Measurements from ENCODE around the gene TCF7L2. TPM values are rescaled to one million over a fixed set of nuclear protein-coding genes. Genes with fewer than 3 reads are reported as not detected.

TCF7L2 gene
- total and polyA plus RNA-seq, 2 donors, result 1.4 to 11.1 TPM

DNA sequence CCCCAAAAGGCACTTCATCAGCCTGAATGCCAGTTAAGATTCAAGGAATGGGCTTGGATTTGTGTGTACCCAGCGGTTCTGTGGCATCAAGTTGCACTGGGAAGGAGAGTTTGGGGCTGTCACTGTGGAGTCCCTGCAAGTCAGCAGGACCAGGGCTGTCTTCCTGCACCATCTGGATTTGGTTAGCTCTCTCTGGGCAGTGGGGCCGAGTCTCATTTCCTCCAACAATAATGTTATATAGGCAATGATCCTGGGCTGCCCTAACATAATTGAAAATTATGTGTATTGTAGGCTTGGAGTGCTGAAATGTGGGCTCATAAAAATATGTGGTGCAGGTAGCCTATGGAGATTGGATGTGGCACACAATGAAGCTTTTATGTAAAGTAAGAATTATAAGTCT lies 87.2 kb downstream of the TCF7L2 start:
- H3K9me3 ChIP-seq (ENCODE audit: control insufficient read depth in 2 of 2, insufficient read depth in 1 of 2, low read length in 1 of 2), result no peaks in the 10 kb centered on the region
- no peaks in the 10 kb centered on the region for H3K4me1 ChIP-seq (ENCODE audit: control insufficient read depth in 2 of 2, insufficient read depth in 2 of 2, low read length in 2 of 2)
- no peak overlapping the region for H3K27ac ChIP-seq (ENCODE audit: low read depth in 1 of 2, low read length in 1 of 2)
- no peaks in the 10 kb centered on the region for H3K27me3 ChIP-seq (ENCODE audit: control insufficient read depth in 2 of 2, insufficient read depth in 1 of 2, low read length in 1 of 2)
- H3K4me3 ChIP-seq (ENCODE audit: low read length in 2 of 2), result no peak overlapping the region
- 98% methylated on average over 2 of the region's 2 CpGs for WGBS
- DNase-seq (ENCODE audit: low read depth in 6 of 9, low spot score in 9 of 9), result no peak
- no peaks in the 10 kb centered on the region for H3K36me3 ChIP-seq (ENCODE audit: control insufficient read depth in 2 of 2, insufficient read depth in 2 of 2, low read length in 1 of 2)

DNA sequence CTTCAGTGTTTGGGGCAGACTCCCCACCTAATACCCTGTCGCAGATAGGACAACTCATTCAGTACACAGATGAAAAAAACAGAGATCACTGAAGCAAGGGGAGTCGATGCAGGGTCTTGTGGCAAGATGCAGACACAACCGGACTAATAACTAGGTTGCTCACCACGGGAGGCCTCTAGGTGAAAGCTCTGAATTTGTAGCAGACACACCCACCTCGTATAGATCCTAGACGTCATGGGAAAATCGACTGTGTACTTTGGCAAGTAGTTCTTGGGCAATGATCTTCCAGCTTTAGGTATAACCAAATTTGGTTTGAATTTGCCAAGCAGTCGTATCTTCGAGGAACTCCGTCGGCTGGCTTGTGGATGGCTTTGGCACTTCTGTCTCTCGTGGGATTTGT lies 88.1 kb downstream of the TCF7L2 start:
- Histone ChIP-seq H3K27ac (ENCODE audit: low read depth in 1 of 2, low read length in 1 of 2) (no peak overlapping the region), H3K36me3 (ENCODE audit: control insufficient read depth in 2 of 2, insufficient read depth in 2 of 2, low read length in 1 of 2) (no peaks in the 10 kb centered on the region), H3K27me3 (ENCODE audit: control insufficient read depth in 2 of 2, insufficient read depth in 1 of 2, low read length in 1 of 2) (no peaks in the 10 kb centered on the region), H3K4me3 (ENCODE audit: low read length in 2 of 2) (no peak overlapping the region), H3K4me1 (ENCODE audit: control insufficient read depth in 2 of 2, insufficient read depth in 2 of 2, low read length in 2 of 2) (no peaks in the 10 kb centered on the region), H3K9me3 (ENCODE audit: control insufficient read depth in 2 of 2, insufficient read depth in 1 of 2, low read length in 1 of 2) (no peaks in the 10 kb centered on the region)
- no peak for DNase-seq (ENCODE audit: low read depth in 6 of 9, low spot score in 9 of 9)
- WGBS, result 97% methylated on average over 12 of the region's 12 CpGs

DNA sequence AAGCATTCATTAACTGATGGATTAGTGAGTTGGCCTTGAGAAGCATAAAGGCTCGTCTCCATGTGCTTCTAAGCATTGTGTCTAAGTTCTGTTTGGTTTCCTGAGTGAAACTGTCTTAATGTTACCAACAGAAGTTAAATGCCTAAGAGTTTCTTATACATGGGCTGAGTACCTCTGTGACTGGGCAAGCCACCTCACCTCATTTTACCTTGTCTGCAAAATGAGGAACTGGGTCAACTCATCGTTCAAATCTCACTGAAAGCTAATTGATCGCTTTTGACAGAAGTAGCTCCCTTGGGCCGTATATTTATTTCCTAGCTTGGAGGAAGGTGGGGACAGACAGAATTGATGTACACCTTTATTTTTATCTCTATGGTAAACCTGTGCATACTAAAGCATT lies 88.9 kb downstream of the TCF7L2 start:
- H3K9me3 ChIP-seq (ENCODE audit: control insufficient read depth in 2 of 2, insufficient read depth in 1 of 2, low read length in 1 of 2), result no peaks in the 10 kb centered on the region
- H3K36me3 ChIP-seq (ENCODE audit: control insufficient read depth in 2 of 2, insufficient read depth in 2 of 2, low read length in 1 of 2), result no peaks in the 10 kb centered on the region
- no peak for DNase-seq (ENCODE audit: low read depth in 6 of 9, low spot score in 9 of 9)
- H3K27ac ChIP-seq (ENCODE audit: low read depth in 1 of 2, low read length in 1 of 2), result no peak overlapping the region
- no peaks in the 10 kb centered on the region for H3K4me1 ChIP-seq (ENCODE audit: control insufficient read depth in 2 of 2, insufficient read depth in 2 of 2, low read length in 2 of 2)
- no peaks in the 10 kb centered on the region for H3K27me3 ChIP-seq (ENCODE audit: control insufficient read depth in 2 of 2, insufficient read depth in 1 of 2, low read length in 1 of 2)
- H3K4me3 ChIP-seq (ENCODE audit: low read length in 2 of 2), result no peak overlapping the region
- 87% methylated on average over 4 of the region's 4 CpGs for WGBS

DNA sequence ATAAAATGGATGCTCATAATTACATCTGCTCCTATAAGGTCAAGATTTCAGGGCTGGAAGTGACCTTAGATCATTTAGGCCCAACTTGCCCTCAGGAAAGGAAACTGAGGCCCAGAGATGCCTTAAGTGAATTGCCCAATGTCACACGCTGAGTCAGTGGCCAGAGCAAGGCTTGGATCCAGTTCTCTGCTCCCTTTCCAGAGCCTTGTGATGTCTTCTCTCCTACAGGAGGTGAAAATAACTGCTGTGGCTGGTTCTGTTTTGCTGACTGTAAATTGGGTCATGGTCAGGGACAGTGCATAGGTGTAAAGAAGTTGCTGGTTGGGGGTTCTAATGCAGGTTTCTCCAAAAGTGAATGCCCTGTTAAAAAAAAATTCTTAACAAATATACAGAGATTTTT lies 91.3 kb downstream of the TCF7L2 start:
- no peaks in the 10 kb centered on the region for H3K36me3 ChIP-seq (ENCODE audit: control insufficient read depth in 2 of 2, insufficient read depth in 2 of 2, low read length in 1 of 2)
- H3K27ac ChIP-seq (ENCODE audit: low read depth in 1 of 2, low read length in 1 of 2), result no peak overlapping the region
- DNase-seq (ENCODE audit: low read depth in 6 of 9, low spot score in 9 of 9), result no peak
- no peak overlapping the region for H3K4me3 ChIP-seq (ENCODE audit: low read length in 2 of 2)
- H3K4me1 ChIP-seq (ENCODE audit: control insufficient read depth in 2 of 2, insufficient read depth in 2 of 2, low read length in 2 of 2), result no peaks in the 10 kb centered on the region
- 100% methylated on average over 1 of the region's 1 CpG for WGBS
- no peaks in the 10 kb centered on the region for H3K27me3 ChIP-seq (ENCODE audit: control insufficient read depth in 2 of 2, insufficient read depth in 1 of 2, low read length in 1 of 2)
- H3K9me3 ChIP-seq (ENCODE audit: control insufficient read depth in 2 of 2, insufficient read depth in 1 of 2, low read length in 1 of 2), result no peaks in the 10 kb centered on the region

DNA sequence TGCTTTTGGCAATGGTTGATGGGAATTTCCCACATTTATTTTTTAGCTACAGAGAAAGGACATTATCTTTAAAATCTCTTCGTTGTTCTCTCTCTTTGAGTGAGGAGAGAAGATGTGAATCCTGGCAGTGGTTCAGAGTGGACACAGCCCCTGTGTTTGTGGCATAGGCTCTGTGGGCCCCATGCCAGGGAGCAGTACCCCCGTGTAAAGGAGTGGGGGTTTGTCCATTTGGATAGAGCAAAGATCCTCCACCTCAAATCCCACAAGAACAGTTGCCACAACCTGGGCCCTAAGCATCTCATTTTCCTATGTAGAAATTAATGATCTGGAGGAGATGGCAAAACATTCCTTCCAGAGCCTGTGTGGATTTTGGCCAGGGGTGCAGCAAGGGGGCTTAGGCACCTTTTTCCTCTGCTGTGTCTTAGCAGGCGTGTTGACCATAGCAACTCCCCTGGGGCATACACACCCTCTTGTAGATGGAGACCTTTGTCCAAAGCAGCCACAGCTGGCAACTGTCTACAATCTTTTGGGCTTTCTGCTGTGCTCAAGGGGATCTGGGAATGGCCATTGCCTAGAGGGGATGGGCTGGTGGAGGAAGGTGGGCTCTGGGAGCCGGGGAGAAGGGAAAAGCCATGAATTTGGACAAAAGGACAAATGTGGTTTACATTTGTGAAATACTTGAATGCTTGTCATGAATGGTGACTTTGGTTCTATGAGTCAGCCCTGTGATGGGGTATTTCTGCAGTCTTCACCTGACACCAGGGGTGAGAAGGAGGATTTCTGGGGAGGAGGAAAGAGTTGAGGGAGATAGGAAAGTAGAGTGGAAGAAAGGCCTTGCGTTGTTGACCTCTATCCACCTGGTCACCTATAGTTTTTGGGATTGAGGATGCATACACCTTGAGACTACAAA lies 92.0 kb downstream of the TCF7L2 start:
- H3K36me3 ChIP-seq (ENCODE audit: control insufficient read depth in 2 of 2, insufficient read depth in 2 of 2, low read length in 1 of 2), result no peaks in the 10 kb centered on the region

DNA sequence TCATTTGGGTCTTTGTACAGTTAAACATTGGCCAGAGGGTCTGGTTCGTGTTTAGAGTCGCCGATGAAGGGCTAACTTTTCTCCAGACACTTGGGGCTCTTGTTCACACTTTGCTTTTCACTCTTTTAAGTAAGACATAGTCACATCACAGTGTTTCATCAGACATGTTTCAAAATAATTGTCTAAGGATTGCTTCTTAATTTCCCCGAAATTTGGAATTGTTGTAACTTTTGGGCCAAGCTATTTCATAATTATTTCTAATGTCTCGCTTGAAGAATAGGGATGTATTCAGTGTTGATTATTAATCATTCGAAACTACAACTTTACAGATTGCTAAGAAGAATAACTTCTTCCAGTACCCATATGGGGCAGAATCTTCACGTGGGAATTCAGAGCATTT lies 92.8 kb downstream of the TCF7L2 start:
- Histone ChIP-seq H3K9me3 (ENCODE audit: control insufficient read depth in 2 of 2, insufficient read depth in 1 of 2, low read length in 1 of 2) (no peaks in the 10 kb centered on the region), H3K27ac (ENCODE audit: low read depth in 1 of 2, low read length in 1 of 2) (no peak overlapping the region), H3K27me3 (ENCODE audit: control insufficient read depth in 2 of 2, insufficient read depth in 1 of 2, low read length in 1 of 2) (no peaks in the 10 kb centered on the region), H3K36me3 (ENCODE audit: control insufficient read depth in 2 of 2, insufficient read depth in 2 of 2, low read length in 1 of 2) (no peaks in the 10 kb centered on the region), H3K4me1 (ENCODE audit: control insufficient read depth in 2 of 2, insufficient read depth in 2 of 2, low read length in 2 of 2) (no peaks in the 10 kb centered on the region), H3K4me3 (ENCODE audit: low read length in 2 of 2) (no peak overlapping the region)
- 90% methylated on average over 7 of the region's 7 CpGs for WGBS
- DNase-seq (ENCODE audit: low read depth in 6 of 9, low spot score in 9 of 9), result no peak

More for the DNA sequence above, 92.0 kb downstream of the TCF7L2 start:
- no peak overlapping the region for H3K4me3 ChIP-seq (ENCODE audit: low read length in 2 of 2)
- no peaks in the 10 kb centered on the region for H3K9me3 ChIP-seq (ENCODE audit: control insufficient read depth in 2 of 2, insufficient read depth in 1 of 2, low read length in 1 of 2)
- DNase-seq (ENCODE audit: low read depth in 6 of 9, low spot score in 9 of 9), result no peak
- no peaks in the 10 kb centered on the region for H3K27me3 ChIP-seq (ENCODE audit: control insufficient read depth in 2 of 2, insufficient read depth in 1 of 2, low read length in 1 of 2)
- H3K27ac ChIP-seq (ENCODE audit: low read depth in 1 of 2, low read length in 1 of 2), result no peak overlapping the region
- no peaks in the 10 kb centered on the region for H3K4me1 ChIP-seq (ENCODE audit: control insufficient read depth in 2 of 2, insufficient read depth in 2 of 2, low read length in 2 of 2)
- 94% methylated on average over 5 of the region's 5 CpGs for WGBS

DNA sequence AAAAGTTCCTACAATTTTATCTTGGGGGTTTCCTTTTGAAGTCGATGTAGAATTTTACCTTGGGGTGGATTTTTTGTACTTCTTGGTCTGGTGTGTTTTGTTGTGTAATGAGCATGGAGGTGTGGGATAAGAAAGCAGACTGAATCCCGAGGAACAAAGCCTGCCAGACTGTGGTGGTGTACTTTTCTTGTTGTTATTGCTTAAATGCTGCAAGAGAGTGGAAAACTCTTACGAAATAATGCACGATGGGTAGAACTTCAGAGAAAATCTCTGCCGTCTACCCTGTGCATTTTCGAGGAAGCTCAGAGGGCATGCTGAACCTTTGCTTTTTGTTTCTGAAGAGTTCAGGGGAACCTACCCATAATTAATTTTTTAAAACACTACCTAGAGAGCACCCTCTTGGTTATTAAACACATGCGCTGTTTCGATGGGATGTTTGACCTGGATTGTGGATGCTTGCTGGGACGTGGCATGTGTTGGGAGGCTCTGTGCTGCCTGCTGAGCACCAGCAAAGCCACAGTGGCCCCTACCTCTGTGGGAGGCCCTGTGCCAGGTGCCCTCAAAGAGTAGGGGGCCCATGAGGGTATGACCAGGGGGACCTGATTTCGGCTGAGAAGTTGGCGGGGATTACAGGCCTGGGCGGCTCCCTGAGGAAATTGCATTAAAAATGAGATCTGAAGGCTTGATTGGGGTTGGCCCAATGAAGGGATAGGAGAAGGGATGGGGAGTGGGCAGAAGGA lies 94.1 kb downstream of the TCF7L2 start:
- Histone ChIP-seq H3K27me3 (ENCODE audit: control insufficient read depth in 2 of 2, insufficient read depth in 1 of 2, low read length in 1 of 2) (no peaks in the 10 kb centered on the region), H3K4me1 (ENCODE audit: control insufficient read depth in 2 of 2, insufficient read depth in 2 of 2, low read length in 2 of 2) (peaks cover 0 to 3% of the 10 kb centered on the region in 2 donors), H3K36me3 (ENCODE audit: control insufficient read depth in 2 of 2, insufficient read depth in 2 of 2, low read length in 1 of 2) (no peaks in the 10 kb centered on the region), H3K9me3 (ENCODE audit: control insufficient read depth in 2 of 2, insufficient read depth in 1 of 2, low read length in 1 of 2) (no peaks in the 10 kb centered on the region), H3K4me3 (ENCODE audit: low read length in 2 of 2) (no peak overlapping the region), H3K27ac (ENCODE audit: low read depth in 1 of 2, low read length in 1 of 2) (no peak overlapping the region)
- WGBS, result 97% methylated on average over 12 of the region's 12 CpGs
- no peak for DNase-seq (ENCODE audit: low read depth in 6 of 9, low spot score in 9 of 9)

DNA sequence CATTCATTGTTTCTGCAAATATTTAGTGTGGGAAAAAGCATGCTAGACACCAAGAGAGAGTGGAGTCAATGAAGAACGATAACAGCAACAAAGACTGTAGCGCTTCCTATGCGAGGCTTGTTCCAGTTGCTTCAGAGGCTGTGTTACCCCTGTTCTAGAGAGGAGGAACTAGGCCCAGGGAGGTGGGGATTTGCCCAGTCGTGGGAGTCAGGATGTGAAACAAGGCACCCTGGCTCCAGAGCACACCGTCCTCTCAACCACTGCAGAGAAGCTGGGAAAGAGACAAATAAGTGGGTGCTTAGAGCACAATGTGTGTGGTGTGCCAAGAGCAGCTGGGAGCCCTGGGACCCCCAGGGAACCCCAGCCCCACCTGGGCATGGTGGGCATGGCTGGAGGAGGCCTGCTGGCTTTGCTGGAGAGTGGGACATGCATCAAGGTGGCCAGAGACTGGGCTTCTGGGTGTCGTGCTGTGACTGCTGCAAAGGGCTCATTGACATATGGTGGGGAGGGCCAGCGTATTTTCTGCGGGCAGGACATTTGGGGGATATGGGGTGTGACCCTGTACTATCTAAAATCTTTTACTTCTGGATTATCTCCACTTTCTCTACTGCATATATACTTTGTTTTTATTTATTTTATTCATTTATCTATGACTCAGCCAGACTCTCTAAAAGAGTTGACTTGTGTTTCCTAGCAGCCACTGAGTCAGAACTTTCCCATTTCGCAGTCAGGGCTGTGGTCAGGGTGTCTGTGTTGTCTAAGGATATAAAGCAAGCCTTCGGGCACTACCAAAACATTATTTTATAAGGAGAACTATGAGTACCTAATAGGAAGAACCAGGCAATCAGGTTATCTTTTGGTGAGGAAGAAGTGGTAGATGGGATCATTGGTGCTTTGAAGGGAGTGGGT lies 95.4 kb downstream of the TCF7L2 start:
- H3K36me3 ChIP-seq (ENCODE audit: control insufficient read depth in 2 of 2, insufficient read depth in 2 of 2, low read length in 1 of 2), result no peaks in the 10 kb centered on the region
- no peak for DNase-seq (ENCODE audit: low read depth in 6 of 9, low spot score in 9 of 9)
- no peaks in the 10 kb centered on the region for H3K27me3 ChIP-seq (ENCODE audit: control insufficient read depth in 2 of 2, insufficient read depth in 1 of 2, low read length in 1 of 2)
- H3K4me1 ChIP-seq (ENCODE audit: control insufficient read depth in 2 of 2, insufficient read depth in 2 of 2, low read length in 2 of 2), result peaks cover 9 to 13% of the 10 kb centered on the region in 2 donors
- H3K27ac ChIP-seq (ENCODE audit: low read depth in 1 of 2, low read length in 1 of 2), result no peak overlapping the region
- 97% methylated on average over 10 of the region's 10 CpGs for WGBS
- H3K4me3 ChIP-seq (ENCODE audit: low read length in 2 of 2), result no peak overlapping the region
- H3K9me3 ChIP-seq (ENCODE audit: control insufficient read depth in 2 of 2, insufficient read depth in 1 of 2, low read length in 1 of 2), result no peaks in the 10 kb centered on the region
